M059J (cell line): ENCODE measurements around the gene TYW1B. TPM values are rescaled to one million over a fixed set of nuclear protein-coding genes. Genes with fewer than 3 reads are reported as not detected.
"Not testable (repeated sequence)": the region's sequence is repeated elsewhere in the genome, so short reads cannot be mapped to it uniquely, and the experiment has no call there.

Experiments
- DNase-seq: peaks from one replicate; pipeline ENCODE4 v3.0.0-alpha.2; 2012; ENCODE audit warnings: low read depth
- total RNA-seq: library from RNA; depleted of rRNA; stranded (reverse); fragments of >200 nt; shearing (Covaris generic); gene quantifications from 2 replicates; pipeline ENCODE4 v1.2.3, GENCODE V29; 2014; rRNA removed

The TYW1B gene
- 0.89 and 1.4 TPM in 2 replicates for total RNA-seq

GRCh38 chr7:72827839-72828591 is at the start of gene TYW1B:
Gene TYW1B, minus strand, starts transcription at chr7:72828200. Its CDS starts 125 bp downstream, at chr7:72828075.
- peak; percentile 97 for DNase-seq

GRCh38 chr7:72867591-72867990 is 39.6 kb upstream of the TYW1B start:
- DNase-seq, result not testable (repeated sequence)

- DNase-seq, result not testable (repeated sequence)
Measured at GRCh38 chr7:72858846-72859400, 30.9 kb upstream of the TYW1B start.

GRCh38 chr7:72857925-72858324 is 29.9 kb upstream of the TYW1B start:
- peak; percentile 25 for DNase-seq

- not testable (repeated sequence) for DNase-seq
Measured at GRCh38 chr7:72855261-72855660, 27.3 kb upstream of the TYW1B start.

GRCh38 chr7:72852937-72853336 is 24.9 kb upstream of the TYW1B start:
- DNase-seq, result not testable (repeated sequence)

- DNase-seq, result not testable (repeated sequence)
Measured at GRCh38 chr7:72850746-72851145, 22.7 kb upstream of the TYW1B start.

GRCh38 chr7:72844146-72844545 is 16.1 kb upstream of the TYW1B start:
- DNase-seq, result not testable (repeated sequence)

- DNase-seq, result not testable (repeated sequence)
Measured at GRCh38 chr7:72843166-72843565, 15.2 kb upstream of the TYW1B start.

- DNase-seq, result not testable (repeated sequence)
Measured at GRCh38 chr7:72840966-72841511, 13.0 kb upstream of the TYW1B start.

- not testable (repeated sequence) for DNase-seq
Measured at GRCh38 chr7:72838315-72838714, 10.3 kb upstream of the TYW1B start.

GRCh38 chr7:72837291-72837690 is 9.3 kb upstream of the TYW1B start:
- DNase-seq, result not testable (repeated sequence)

- not testable (repeated sequence) for DNase-seq
Measured at GRCh38 chr7:72830567-72830966, 2.6 kb upstream of the TYW1B start.

- peak; percentile 79 for DNase-seq
Measured at GRCh38 chr7:72829687-72830354, 1.8 kb upstream of the TYW1B start.

GRCh38 chr7:72829291-72829686 is 1.3 kb upstream of the TYW1B start:
- peak; percentile 99 for DNase-seq

- DNase-seq, result peak; percentile 52
Measured at GRCh38 chr7:72823765-72824732, 4.0 kb downstream of the TYW1B start.

GRCh38 chr7:72822497-72822896 is 5.5 kb downstream of the TYW1B start:
- DNase-seq, result not testable (repeated sequence)

- not testable (repeated sequence) for DNase-seq
Measured at GRCh38 chr7:72818663-72819361, 9.2 kb downstream of the TYW1B start.

- not testable (repeated sequence) for DNase-seq
Measured at GRCh38 chr7:72817661-72818060, 10.3 kb downstream of the TYW1B start.

- DNase-seq, result not testable (repeated sequence)
Measured at GRCh38 chr7:72816370-72817157, 11.4 kb downstream of the TYW1B start.
